Aortic smooth muscle cell (primary cell): ENCODE results near the gene ABCB8. TPM values are rescaled to one million over a fixed set of nuclear protein-coding genes. Genes with fewer than 3 reads are reported as not detected.

ENCODE experiments used
- total RNA-seq: library from RNA; depleted of rRNA; stranded (reverse); fragments of >200 nt; gene quantifications from 2 replicates; pipeline ENCODE4 v1.2.3, GENCODE V29; 2014

Gene ABCB8
- total RNA-seq = 19.0 and 25.9 TPM in 2 replicates

DNA sequence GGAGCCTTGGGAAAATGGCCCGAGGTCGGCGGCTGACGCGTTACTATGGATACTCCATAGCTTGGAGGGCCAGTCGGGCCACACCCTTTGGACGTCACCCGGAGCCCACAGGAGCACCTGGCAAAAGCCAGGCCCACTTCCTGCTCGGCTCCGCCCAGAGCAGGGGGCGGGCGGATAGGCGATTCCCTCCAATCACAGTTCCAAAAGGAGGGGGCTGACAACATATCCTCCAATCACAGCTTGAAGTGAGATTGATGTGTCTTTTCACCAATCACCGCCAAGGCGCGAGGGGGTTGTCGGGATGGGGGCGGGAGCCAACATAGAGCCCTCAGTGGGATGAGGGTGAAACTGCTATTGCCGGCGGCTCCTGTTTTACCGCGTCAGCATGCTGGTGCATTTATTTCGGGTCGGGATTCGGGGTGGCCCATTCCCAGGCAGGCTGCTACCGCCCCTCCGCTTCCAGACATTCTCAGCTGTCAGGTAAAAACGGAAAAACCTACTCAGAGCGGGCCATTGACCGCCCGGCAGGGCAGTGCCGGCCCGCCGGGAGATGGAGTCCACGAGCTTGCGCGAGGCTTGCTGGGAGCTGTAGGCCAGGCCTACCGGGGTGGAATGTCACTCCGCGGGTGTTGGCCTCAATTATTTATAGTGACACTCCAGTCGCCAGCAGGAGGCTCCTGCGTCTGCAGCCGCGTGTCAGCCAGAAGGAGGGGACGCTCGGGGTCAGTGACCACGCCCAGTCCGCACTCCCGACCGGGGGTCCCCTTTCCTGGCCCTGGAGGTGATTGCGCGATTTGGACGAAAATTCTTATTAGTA, at the start of gene ABCB8:
TSS of gene ABCB8 (plus strand) at position 320 of the 817 bp plus-strand sequence. CDS start at position 386, 66 bp downstream.

DNA sequence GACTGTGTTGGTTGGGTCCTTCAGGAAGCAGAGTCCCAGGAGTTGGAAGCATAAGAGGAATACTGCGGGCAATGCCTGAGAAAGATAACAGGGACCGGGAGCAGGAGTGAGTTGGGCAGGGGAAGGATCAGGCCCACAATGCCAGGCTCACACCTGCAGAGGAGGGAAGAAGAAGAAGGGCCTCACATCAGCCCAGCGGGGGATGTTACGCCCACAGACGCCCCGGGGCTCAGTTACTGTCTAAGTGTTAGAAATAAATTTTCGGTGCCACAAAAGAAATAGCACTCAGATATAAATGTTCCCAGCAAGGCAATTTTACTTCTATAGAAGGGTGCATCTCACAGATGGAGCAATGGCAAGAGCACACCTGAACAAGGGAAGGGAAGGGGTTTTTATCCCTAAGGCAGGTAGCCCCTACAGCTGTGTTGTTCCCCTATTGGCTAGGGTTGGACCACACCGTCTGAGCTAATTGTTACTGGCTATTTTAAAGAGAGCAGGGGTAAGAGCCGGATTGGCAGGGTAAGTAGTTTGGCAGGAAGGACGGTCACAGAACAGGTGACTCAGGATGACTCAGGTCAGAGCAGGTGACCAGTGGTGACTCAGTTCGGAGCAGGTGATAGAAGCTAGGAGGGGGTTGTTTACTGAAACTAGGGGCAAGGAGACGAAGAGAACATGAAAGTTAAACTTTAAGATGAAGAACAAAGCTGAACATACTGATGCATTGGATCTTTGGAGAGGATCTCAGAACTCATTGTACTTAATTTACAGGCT, 37.6 kb upstream of the ABCB8 start, which contains the start of gene NOS3:
TSS of gene NOS3 (plus strand) at position 602 of the 771 bp plus-strand sequence. CDS start 2,787 bp downstream, outside the sequence.

GRCh38 chr7:151024435-151025056, 3.7 kb upstream of the ABCB8 start, which contains the start of gene ATG9B:
TSS of gene ATG9B (minus strand) at chr7:151024494. CDS start at chr7:151024423, 71 bp downstream.

DNA sequence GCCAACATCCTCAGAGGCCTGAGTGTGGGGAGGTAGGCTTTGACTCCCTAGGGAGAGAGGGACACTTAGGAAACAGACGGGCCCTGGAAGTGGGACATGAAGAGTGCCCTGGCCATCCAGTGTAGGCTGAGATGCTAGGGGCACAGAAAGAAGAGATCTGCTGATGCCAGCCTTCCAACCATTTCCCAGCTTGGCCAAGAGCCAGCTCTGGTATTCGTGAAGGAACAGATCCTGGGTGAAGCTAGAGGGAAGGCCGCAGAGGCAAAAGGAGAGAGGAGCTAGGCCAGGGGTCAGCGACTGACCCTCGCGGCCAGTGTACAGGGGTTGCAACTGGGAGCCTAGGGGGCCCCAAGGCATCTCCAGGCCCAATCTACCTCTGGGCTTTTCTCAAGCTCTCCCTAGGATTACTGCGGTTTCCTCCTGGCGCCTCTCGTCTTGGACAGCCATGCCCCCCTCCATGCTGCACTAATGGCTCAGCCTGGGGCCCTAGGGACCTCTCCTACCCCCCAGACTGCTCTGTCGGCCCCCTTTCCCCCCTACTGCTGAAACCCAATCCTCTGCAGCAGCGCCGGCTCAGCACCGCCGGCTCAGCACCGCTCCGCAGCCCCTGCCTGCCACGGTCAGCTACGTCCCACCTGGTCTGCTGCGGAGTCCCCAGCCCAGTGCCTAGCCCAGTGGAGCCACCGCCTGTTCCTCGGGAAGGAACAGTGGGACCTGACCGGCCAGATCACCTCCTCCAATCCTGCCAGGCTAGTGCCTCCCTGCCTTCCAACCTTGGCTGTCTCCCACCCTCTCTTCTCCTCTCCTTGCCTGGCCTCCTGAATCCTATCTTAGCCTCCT, 19.9 kb downstream of the ABCB8 start, which contains the start of gene ASIC3:
TSS of gene ASIC3 (plus strand) at position 556 of the 840 bp plus-strand sequence. CDS start 355 bp downstream, outside the sequence.

DNA sequence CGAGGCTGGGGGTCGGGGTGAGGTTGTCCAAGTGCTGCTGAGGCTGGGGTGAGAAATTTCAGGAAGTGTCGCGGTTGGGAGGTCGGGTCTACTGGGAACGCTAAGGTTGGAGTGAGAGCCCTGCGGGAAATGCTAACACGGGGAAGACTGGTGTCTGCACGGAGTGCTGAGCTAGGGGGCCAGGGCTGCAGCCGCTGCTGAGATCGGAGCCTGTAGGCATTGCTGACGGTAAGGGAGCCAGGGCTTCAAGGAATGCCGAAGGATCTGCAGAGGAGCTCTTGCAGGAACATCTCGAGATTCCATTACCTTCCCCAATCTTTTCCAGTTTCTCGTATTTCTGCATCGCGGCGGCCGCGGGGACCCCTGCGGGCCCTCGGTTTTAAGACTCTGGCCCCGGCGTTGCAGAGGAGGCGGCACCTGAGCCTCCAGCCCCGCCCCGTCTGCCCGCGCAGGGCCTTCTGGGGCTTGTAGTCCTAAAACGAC, 29.3 kb downstream of the ABCB8 start, which contains the start of gene CDK5:
TSS of gene CDK5 (minus strand) at position 392 of the 483 bp plus-strand sequence. CDS start at position 343, 49 bp downstream.

DNA sequence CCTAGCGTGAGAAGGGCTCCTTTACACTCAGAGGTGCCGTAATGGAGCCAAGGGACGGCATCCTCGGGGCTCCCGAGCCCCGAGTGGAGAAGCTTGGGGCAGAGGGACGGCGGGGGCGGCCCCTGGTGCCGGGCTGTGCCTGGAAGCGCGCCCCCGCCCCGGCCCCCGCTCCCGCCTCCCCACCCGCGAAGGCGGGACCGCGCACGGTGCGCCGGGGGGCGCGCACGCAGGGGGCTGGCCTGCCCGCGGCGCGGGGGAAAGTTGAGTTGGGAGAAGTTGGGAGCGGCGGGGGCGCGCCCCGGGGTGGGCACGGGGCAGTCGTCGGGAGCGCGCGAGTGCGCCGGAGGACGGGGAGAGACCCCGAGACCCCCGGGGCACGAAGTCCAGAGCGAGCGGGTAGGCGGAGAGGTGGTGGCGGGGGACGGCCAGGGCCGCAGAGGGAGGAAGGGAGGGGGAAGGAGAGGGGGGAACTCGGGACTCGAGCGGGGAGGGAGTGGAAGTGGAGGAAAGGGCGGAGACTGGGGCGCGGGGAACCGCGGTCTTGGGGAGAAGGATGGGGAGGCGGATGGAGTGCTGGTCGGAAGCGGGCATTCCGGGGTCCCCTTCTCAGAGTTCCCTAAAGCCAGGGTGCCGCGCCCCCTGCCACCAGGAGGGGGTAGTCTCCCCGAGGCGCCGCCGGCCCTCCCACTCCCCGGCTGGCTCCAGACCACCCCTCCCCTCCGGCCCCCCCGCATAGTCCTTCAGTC, 31.3 kb downstream of the ABCB8 start, which contains the start of gene SLC4A2:
TSS of gene SLC4A2 (plus strand) at position 223 of the 746 bp plus-strand sequence. CDS start 2,399 bp downstream, outside the sequence.

GRCh38 chr7:151080522-151081169, 52.4 kb downstream of the ABCB8 start, which contains the start of gene FASTK:
TSS of gene FASTK (minus strand) at chr7:151080809. CDS start at chr7:151080766, 43 bp downstream.

DNA sequence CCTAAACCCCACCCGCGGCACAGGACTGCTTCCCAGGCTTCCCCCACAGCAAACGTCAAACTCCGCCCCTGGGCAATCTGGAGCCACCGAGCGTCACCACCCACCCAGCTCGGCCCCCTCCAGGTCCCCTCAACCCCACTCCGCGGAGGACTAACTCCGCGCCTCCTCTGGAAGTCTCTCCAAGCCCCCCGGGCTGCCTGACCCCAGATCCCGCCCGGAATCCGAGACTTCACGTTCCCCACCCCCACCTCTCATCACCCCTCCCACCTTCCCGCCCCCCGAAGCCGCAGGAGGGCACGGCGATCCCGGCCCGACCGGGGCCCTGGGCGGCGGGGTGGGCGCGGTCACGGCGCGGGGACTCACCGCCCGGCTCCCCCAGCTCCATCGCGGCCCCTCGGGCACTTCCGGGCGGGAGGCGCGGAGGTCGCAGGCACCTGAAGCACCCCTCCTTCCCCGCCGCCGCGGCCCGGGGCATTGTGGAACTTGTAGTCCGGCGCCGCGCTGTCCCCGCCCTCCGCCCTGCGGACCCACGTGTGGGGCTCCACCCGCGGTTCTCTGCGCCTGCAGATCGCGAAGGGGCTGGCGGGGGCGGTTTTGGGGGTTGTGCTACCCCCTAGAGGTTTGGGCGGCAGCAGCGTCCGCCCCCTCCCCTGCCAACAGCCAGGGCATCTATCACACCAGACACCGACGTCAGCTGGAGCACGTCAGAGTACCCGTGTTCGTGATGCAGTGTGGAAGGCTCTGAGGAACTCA, 55.0 kb downstream of the ABCB8 start, which contains the start of gene TMUB1:
TSS of gene TMUB1 (minus strand) at position 423 of the 753 bp plus-strand sequence. CDS start 930 bp downstream, outside the sequence.

DNA sequence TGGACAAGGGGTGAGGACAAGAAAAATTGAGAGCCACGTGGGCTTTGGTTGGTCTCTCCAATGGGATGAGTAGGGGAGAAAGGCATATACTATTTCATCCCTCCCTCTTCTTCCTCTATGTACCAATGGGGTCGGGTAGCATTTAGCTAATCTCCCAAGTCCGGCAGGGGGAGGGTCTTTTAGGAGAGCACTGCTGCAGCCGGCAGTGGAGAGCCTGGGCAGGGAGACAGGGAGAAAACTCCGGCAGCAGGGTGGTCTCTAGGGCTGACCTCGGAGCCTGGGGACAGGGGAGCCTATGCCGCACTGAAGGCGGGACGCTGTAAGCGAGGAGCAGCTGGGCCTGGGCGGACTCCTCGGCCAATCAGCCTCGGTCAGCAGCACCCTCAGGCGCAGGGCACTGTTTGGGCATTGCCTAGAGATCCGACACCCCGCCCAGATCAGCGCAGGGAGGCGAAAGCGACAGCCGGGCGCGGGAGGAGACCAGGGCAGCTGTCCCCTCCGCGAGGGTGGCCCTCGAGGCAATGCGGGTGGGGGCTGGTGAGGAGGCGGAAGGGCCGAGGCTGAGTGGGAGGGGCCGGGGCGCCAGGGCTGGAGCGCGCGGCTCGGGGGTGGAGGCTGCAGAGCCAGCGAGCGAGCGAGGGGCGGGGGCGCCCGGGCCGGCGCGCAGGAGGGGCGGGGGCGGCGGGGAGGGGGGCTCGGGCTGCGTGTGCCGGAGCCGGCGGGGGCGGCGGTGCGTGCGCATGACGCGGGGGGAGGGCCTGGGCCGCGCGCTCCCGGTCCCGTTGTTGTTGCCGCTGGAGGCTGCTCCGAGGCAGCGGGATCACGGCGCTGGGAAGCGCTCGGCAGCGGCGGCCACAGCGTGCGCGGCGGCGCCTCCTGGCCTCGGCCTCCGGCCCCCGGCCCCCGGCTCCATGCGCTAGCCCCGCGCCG, 57.7 kb downstream of the ABCB8 start, which contains the start of gene AGAP3:
TSS of gene AGAP3 (plus strand) at position 785 of the 930 bp plus-strand sequence. CDS start 267 bp downstream, outside the sequence.

Other genes starting within 250 kb of the ABCB8 start
- 0.13 TPM in 1 of 2 replicates, not detected in the other for gene TMEM176B, start 228.1 kb upstream of the ABCB8 start, total RNA-seq
- not detected in 2 replicates for gene TMEM176A, start 227.7 kb upstream of the ABCB8 start, total RNA-seq
- gene AOC1, start 175.9 kb upstream of the ABCB8 start, total RNA-seq = not detected in 2 replicates
- gene KCNH2, start 50.1 kb upstream of the ABCB8 start, total RNA-seq = under 0.01 TPM in 1 of 2 replicates, not detected in the other
- 1.7 and 3.7 TPM in 2 replicates for gene NOS3, start 37.4 kb upstream of the ABCB8 start, total RNA-seq
- 0.06 TPM in 1 of 2 replicates, not detected in the other for gene ATG9B, start 4.0 kb upstream of the ABCB8 start, total RNA-seq
- gene ASIC3, start 20.1 kb downstream of the ABCB8 start, total RNA-seq = 0.06 TPM in 1 of 2 replicates, not detected in the other
- gene CDK5, start 29.4 kb downstream of the ABCB8 start, total RNA-seq = 28.7 and 30.8 TPM in 2 replicates
- 80.1 and 104 TPM in 2 replicates for gene SLC4A2, start 31.1 kb downstream of the ABCB8 start, total RNA-seq
- 72.1 and 82.5 TPM in 2 replicates for gene FASTK, start 52.4 kb downstream of the ABCB8 start, total RNA-seq
- 15.5 and 16.5 TPM in 2 replicates for gene TMUB1, start 55.0 kb downstream of the ABCB8 start, total RNA-seq
- gene AGAP3, start 58.0 kb downstream of the ABCB8 start, total RNA-seq = 22.0 and 31.8 TPM in 2 replicates
- not detected in 2 replicates for gene GBX1, start 139.2 kb downstream of the ABCB8 start, total RNA-seq
- gene ASB10, start 158.8 kb downstream of the ABCB8 start, total RNA-seq = not detected in 2 replicates
- gene H2BK1, start 182.0 kb downstream of the ABCB8 start, total RNA-seq = not detected in 2 replicates
- gene ABCF2, start 198.8 kb downstream of the ABCB8 start, total RNA-seq = 41.2 and 62.4 TPM in 2 replicates
- 73.6 and 82.2 TPM in 2 replicates for gene CHPF2, start 204.0 kb downstream of the ABCB8 start, total RNA-seq
- 40.7 and 41.8 TPM in 2 replicates for gene SMARCD3, start 220.2 kb downstream of the ABCB8 start, total RNA-seq